GM19238 (cell line): Measurements from ENCODE around the gene TNS3.
A peak's percentile ranks its signal among the peaks of the same experiment; 100 is the strongest.
"Not testable (repeated sequence)": the region's sequence is repeated elsewhere in the genome, so short reads cannot be mapped to it uniquely, and the experiment has no call there.

Source experiments
- DNase-seq: peaks from one replicate; pipeline ENCODE4 v3.0.0; 2011; ENCODE audit warnings: low spot score; ENCODE audit not compliant: insufficient read length

Gene TNS3

DNA sequence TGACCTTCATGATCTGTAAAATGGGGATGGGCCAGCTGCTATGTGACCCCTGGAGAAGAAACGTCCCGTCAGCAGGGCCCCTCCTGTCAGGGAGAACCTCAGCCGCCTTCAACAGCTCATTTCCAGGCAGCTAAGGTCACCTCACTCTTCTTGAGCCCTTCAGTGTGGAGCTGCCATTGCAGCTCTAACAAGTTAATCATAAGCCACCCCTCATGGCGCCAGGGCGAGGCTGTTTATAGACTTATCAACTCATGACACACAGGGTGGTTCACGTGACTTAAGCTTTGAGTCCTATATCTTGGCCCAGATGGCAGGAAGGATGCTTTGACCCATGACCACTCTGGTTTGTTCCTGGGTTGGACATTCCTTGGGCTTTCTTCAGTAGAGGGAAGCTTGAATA lies 315.1 kb downstream of the TNS3 start:
- DNase-seq, result no peak

DNA sequence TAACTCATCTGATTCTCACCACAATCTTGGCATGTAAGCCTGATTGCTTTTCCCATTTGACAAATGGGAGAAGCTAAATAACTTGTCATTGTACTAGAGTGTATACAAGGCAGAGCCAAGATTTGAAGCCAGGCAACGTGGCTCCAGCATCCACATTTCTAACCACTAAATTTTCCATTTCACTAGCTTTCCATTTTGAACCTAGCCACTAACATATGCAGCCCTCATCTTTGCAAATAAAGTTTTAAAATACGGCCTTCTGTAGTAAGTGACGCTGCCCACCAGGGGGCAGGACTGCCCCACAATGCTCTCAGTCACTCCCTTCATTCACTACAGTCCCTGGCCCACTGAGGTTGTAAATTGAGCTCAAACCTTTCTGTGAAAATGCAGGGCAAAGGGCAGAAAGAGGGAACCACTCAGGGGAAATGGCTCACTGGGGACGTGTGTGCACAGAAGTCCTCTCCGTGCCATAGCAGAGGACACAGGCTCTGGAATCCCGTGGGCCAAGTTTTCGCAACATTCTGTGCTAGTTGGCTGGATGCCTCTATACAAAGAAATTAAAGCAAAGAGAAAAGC lies 315.7 kb downstream of the TNS3 start:
- DNase-seq, result peak; percentile 38

DNA sequence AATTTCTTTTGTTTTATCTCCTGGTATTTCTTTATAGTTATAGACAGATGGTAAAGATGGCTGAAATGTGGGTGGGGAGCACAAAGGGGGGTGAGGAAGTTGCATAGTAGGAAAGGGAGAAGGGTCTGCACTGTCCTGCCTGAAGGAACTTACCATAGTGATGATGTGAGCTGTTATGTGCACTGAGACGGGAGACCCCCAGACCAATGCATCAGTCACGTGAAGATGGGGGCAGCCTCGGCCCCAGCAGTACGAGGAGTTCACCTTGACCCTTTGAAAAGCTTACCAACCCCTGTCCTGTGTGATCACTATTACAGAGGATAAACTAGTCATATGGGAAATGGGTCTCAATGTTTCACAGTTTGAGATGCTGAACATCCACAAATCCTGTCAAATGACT lies 316.3 kb downstream of the TNS3 start:
- DNase-seq, result no peak

DNA sequence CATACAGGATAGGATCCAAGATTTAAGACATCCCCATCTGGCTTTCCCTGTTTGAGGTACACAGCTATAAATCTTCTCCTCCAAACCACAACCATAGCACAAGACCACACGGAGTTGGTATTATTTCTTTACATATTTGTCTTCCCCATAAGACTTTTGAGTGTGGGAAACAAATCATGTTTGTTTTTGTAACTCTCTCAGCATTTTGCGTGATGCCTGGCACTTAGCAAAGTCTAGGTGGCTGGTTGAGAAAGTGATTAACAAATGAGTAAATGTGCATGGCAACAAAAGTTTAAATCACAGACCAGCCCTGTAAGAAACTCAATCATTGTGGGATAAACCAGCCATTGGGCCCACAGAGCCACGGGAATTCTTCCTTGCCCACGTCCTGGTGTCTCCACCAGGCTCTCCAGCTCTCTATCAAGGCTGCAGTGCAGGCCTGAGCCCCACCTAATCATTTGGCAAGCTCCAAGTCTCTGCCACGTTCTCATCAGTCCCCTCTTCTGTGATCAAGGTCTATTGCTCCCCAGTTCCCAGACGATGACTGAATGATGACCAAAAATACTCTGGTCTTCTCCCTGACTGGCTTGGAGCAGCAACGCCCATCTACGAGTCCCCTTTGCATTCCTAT lies 317.8 kb downstream of the TNS3 start:
- DNase-seq, result no peak

DNA sequence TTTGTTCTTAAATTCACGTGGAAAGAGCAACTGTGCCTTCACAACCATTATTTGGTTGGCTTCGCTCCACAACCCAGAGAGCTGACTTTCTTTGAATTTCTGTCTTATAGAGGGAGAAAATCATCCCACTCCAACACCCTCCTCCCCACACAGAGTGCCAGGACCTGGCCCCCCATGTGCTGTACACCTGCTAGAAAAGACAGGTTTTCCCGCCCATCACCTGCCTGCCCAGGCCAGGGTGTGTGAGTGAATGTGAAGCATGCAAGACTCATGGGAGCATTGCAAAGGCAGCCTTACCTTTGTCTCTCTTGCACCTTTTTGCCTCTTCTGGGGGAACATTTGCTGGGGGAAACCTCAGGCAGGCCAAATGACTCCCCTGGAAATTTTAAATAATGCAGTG lies 319.0 kb downstream of the TNS3 start:
- DNase-seq, result no peak

DNA sequence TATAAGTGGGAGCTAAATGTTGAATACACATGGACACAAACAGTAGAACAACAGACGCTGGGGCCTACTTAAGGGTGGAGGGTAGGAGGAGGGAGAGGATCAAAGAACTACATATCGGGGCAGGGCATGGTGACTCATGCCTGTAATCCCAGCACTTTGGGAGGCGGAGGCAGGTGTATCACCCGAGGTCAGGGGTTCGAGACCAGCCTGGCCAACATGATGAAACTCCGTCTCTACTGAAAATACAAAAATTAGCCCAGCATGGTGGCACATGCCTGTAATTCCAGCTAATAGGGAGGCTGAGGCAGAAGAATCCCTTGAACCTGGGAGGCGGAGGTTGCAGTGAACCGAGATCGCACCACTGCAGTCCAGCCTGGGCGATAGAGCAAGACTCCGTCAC lies 319.8 kb downstream of the TNS3 start:
- DNase-seq, result not testable (repeated sequence)

DNA sequence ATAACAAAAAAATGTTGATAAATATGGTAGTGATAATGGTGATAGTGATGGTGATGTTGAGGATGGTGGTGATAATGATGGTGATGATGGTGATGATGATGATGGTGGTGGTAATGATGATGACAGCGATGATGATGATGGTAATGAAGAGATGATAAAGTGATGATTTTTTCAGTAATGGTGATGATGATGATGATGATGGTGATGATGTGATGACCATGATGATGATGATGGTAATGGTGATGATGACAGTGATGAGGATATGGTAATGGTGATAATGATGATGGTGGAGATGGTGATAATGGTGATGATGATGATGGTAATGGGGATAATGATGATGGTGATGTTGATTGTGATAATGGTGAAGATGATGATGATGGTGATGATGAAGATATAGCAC lies 321.6 kb downstream of the TNS3 start:
- no peak for DNase-seq

DNA sequence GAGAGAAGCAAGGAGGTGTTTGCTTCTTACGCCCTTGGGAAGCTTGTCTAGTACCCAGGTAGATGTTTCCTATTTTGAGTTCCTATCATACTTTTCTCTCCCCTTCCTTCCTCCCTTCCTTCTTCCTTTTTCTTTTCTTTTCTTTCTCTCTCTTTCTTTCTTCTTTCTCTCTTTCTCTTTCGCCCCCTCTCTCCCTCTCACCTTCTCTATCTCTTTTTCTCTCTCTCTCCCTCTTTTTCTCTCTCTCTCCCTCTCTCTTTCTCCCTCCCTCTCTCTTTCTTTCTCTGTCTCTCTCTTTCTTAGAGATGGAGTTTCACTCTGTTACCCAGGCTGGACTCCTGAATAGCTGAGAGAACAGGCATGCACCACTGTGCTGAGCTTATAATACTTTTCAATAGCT lies 322.2 kb downstream of the TNS3 start:
- DNase-seq, result no peak

DNA sequence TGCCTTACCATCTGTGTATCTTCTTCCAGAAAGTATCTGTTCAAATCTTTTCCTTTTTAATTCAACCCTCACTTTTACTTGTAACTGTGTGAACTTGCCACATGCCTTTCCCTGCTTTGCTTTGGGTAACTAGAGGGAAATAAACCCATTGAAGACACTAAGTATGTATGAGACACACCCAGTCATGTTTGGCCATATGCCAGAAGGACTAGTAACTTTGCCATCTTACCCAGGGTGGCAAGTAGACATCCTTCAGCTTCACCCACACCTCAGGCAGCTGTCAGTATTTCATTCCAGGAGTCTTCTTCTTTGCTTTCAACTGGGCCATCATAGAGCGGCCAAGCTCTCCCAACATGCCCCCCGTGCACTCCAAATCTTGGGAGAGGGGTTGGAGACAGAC lies 323.1 kb downstream of the TNS3 start:
- no peak for DNase-seq

DNA sequence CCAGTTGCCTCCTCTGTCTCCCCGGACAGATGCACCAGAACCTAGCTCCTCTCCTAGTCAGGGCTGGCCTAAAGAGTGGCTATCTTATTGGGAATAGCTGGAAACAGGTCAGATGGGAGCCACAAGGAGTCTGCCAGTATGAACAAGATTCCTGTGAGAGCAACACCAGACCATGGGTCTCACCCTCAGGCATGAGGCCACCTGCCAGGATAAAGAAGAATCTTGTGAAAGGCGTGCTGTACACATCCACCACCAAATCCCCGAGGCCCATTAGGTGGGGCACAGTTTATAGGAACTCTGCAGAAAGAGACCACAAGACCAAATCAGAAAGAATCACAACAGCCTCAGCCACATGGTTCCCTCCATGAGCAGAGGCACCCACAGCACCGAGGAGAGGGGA lies 325.9 kb downstream of the TNS3 start:
- DNase-seq, result no peak

DNA sequence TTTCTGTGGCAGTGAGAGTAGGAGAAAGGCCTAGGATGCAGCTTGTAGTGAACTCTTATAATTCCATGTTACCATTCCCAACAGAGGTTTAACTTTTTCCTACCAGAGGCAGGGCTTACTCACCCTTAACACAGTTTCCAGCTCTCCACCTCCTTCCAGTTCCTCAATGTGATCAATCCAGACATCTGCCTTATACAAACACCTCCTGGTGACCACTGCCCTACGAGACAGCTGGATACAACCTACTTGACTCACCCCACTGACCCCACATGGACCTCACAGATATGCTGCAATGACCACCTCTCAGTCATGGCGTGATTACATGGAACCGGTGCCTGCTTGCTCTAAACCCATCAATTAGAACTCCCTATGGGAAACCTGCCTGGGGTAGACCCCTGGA lies 326.5 kb downstream of the TNS3 start:
- DNase-seq, result no peak

DNA sequence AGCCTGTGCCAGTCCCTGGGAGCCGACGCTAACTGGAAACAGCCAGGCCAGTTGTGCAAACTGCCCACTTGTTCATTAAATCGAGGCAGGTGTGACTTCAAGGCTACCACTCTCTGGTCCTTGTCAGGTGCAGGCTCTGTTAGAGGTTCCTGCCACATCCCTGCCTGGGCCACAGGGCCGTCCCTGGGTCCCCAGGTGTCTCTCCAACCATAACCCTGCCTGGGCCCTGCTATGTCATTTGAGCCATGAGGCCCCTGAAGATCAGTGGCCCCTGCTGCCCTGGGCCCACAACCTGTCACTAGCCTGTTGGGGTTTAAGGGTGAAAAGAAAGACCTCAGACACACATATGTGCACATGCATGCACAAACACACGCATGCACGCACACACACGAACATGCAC lies 326.9 kb downstream of the TNS3 start:
- DNase-seq, result no peak

DNA sequence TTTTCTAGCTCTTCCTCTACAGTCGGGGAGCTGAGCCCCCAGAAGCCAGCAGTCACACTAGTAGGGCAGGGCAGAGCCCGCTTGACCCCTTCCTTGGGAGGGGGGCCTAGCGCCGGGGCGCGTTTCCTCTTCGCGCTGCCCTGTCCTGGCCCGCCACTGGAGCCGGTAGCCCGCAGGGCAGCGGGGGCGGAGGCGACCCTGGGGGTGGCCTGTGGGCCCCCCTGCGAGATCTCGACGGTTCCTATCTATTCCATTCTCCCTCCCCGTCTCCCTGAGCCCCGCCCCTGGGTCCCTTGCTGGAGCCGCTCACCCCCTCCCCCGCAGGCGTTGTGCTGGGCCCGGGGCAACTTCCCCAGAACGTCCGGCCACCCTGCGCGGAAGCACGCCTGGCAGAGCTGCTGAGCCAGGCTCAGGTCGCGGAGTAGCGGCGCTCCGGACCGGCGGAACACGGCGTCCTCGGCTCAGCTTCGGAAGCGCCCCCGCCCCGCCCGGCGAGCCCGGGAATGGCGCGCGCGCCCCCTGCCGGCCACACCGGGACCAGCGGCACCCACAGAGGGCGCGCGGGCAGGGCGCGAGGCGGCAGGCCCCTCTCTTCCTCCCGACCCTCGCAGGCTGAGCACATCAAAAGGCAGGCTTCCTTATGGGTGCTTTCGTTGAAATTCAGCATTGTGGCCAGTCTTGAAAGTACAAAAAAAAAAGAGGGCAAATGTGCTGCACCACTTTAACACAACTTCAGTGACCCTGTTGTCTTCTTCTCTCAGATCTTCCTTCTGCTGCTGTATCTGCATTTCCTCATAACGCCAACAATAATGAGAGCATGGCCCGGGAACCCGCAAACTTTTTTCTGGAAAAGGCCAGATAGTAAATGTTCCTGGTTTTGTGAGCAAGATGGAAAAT lies 327.6 kb downstream of the TNS3 start:
- DNase-seq, result peak; percentile 75

DNA sequence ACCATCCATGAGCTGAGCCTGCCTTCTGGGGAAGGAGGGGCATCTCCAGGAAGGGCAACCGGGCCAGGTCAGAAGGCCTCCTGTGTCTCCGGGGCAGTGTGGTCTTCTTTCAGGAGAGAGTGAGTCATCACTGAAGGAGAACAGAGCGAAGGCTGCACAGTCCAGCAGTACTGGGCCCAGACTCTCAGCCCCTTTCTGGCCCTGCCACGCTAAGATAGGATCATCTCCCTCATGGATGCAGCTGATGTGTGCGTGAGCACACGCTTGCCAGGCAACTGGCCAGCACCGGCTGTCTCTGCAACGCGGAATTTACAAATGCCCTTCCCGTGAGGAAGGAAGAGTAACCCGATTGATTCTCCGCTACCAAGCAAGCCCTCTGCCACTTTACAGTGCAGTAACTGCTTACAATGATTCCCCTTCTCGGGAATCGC lies 328.2 kb downstream of the TNS3 start:
- no peak for DNase-seq

DNA sequence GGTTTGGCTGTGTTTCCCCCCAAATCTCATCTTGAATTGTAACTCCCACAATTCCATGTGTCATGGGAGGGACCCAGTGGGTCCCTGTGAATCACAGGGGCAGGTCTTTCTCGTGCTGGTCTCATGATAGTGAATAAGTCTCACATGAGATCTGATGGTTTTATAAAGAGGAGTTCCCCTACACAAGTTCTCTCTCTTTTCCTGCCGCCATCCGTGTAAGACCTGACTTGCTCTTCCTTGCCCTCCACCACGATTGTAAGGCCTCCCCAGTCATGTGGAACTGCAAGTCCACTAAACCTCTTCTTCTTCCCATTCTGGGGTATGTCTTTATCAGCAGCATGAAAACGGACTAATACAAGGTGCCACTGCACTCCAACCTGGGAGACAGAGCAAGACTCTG lies 329.2 kb downstream of the TNS3 start:
- no peak for DNase-seq

DNA sequence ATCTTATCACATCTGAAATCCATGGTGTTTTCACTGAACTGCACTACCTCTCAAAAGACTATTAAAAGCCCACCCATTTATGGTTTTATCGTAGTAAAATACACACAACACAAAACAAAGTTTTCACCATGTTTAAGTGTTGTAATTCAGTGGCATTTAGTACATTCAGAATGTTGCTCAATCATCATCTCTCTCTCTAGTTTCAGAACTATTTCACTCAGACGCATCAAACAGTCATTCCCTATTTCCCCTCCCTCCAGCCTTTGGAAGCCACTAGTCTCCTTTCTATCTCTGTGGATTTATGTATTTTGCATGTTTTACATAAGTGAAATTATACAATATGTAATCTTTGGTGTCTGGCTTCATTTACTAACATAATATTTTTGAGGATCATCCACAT lies 332.6 kb downstream of the TNS3 start:
- no peak for DNase-seq

DNA sequence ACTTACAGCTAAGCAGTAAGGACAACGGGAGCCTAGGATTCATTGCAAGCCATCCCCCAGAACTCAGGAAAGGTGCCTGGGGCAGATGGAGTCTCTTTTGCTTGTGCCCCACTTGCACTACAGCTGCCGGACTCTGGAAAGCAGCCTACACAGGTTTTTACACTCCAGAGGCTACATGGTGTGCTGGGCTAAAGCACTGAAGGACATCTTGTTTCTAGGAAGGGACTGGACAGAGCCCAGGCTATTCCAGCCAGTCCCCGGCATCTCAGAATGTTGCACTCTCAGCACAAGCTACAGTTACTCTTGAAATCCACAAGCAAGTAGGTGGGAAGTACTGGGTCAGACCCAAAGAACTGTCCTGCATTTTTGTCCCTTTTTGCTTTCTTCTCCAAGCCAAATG lies 333.1 kb downstream of the TNS3 start:
- no peak for DNase-seq

DNA sequence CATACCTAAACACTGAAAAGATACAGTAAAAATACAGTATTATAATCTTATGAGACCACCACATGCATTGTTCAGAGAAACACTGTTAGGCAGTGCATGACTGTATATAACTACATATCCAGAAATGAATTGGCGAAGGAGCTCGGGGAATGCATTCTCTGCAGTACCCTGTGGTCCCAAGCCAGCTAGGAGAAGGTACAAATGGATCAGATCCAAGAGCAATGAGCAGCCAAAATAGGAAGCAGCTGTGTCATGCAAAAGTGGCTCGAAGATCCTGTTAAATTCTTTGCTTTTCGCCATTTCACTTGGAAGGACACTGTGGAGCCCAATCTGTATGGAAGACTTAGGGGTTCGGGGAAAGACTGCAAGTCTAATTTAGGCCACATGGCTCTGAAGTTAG lies 334.8 kb downstream of the TNS3 start:
- DNase-seq, result no peak

DNA sequence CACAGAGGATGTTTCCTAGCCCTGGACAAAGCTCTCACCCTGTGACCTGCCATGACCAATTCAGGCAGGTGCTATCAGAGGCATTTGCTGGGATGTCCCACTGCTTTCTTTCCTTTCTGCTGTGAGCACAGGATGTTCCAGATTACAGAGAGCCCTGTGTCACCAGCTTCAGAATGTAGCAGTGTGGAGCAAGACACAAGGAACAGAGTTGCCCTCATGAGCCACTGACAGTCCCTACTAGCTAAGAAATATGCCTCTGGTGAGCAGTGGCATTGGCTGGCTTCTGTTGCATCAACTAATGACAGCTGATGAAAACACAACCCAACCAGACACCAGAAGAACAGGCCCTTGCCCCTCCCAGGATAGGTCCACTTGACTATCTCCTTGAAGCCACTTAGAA lies 337.2 kb downstream of the TNS3 start:
- no peak for DNase-seq

DNA sequence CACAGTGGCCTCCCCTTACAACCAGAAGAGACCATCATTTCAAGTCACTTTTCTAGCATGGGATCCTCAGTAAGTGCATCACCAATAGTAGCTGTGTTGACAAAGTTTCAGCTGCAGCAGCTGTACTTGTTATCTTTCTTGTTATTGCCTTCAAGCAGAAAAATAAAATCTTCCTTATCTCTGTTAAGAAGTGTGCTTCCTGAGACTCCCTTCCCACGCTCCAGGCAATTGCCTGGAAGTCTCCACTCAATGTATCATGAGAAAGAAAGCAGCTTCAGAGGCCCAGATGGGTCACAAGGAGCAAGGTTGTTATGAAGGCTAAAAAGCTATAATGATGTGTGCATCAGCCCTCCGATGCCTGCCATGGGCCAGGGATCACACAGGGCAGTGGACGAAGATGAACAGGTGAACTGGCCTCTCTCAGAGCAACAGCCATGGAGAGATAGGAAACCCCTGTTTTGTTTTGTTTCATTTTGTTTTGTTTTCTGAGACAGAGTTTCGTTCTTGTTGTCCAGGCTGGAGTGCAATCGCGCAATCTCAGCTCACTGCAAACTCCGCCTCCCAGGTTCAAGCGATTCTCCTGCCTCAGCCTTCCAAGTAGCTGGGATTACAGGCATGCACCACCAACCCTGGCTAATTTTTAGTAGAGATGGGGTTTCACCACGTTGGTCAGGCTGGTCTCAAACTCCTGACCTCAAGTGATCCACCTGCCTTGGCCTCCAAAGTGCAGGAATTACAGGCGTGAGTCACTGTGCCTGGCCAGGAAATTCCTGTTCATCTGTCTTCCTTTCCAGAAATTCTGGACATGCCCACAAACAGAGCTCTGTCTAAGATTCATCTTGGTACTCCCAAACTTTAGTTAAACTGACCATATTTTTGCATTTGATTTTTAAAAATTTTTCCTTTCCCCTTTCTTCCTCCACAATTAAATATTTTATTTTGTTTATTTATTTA lies 340.5 kb downstream of the TNS3 start:
- DNase-seq, result no peak

DNA sequence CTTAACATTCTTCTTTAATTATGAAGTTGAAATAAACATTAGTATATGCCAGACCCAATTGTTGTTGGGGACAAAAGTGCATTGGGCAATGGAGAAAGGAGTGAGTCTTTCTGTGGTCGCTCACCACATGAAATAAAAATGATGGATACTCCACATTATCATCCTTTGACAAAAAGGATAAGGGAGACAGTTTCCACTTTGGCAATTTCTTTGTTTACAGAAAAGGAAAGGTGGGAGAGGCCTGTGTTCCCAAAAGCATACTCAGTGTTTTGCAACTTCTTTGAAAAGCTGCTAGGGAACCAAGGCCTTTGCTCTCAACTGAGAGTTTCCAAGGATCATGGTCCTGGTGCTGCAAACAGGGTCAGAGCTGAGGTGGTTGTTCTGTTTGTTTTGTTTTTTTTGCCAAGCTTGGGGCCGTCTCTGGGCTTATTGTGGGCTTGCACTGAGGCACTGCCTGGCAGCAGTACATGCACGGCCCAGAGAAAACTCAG lies 341.9 kb downstream of the TNS3 start:
- DNase-seq, result no peak
